NCI-H146 treated with DMSO at 0.1 percent for 48 hours (cell line): ENCODE measurements around the gene TNFAIP3.
"Not testable (repeated sequence)": the region's sequence is repeated elsewhere in the genome, so short reads cannot be mapped to it uniquely, and the experiment has no call there.

Experiments used
- DNase-seq: peaks from one replicate; lab custom pipeline; 2025; ENCODE audit not compliant: unreplicated experiment; lab: John Stamatoyannopoulos, UW

Gene TNFAIP3

GRCh38 chr6:137844327-137844726 lies 22.7 kb upstream of the TNFAIP3 start:
- not testable (repeated sequence) for DNase-seq

DNA sequence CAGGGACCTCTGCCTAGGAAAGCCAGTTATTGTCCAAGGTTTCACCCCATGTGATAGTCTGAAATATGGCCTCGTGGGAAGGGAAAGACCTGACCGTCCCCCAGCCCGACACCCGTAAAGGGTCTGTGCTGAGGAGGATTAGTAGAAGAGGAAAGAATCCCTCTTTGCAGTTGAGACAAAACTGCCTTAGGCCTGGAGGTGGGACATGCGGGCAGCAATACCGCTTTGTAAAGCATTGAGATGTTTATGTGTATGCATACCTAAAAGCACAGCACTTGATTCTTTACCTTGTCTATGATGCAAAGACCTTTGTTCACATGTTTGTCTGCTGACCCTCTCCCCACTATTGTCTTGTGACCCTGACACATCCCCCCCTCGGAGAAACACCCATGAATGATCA lies 22.3 kb upstream of the TNFAIP3 start:
- not testable (repeated sequence) for DNase-seq

- no peak for DNase-seq
Measured at GRCh38 chr6:137845460-137845859, 21.6 kb upstream of the TNFAIP3 start.

DNA sequence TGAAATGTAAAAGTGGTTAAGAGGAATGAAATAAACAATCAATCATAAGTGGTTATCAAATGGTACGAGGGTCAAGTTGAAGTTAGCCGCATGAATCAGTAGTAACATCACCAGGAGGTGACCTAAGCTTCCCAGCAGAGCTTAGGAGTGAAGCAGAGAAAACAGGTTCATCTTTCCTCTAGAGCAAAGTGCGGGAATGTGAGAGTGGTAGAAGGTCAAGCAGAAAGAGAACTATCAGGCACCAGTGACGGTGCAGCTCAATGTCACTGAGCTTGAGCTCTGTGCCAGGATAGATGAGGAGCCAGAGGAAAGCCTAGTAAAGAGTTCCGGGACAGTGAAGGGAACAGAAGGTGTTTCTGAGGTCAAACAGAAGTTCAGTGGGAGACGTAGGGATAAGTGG lies 20.8 kb upstream of the TNFAIP3 start:
- DNase-seq = no peak

DNA sequence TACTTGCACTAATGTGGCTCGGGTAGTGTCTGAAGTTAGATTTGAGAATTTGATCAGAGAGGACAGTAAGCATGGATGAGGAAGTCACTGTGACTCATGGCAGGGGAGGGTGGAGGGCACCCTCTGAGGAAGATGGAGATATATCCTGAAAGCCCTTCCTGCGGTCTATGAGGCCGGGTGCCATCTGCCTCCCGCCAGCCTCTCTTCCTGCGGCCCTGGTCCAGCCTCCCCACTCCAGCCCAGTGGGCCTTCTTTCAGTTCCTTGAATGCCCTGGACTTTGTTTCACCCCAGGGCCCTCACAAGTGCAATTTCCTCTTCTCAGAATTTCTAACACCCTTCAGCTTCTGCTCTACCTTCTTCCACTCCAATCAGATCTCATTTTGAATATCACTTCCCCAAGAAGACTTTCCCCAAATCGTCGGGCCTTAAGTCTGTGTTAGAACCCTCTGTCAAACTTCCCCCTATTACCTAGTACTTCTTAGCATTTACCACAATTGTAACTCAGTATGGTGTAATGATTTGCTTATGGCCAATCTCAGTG lies 20.2 kb upstream of the TNFAIP3 start:
- DNase-seq = no peak

- no peak for DNase-seq
Measured at GRCh38 chr6:137847748-137848147, 19.3 kb upstream of the TNFAIP3 start.

DNA sequence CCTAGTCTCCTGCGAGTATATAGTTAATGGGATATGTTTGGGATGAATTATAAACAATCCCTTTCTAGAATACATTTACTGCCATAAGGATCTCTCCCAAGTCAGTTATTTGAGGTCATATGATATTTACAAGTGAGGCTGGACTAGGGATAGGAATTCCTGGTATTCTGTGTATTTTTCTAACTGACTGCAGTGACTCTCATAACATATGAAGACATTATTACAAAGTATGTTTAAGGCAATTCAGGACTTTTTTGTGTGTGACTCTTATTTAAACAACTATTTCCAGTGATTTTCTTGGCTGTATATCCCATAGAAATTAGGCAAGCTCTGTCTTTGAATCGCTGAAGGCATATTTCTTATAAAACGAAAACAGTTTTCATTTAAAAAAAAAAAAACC lies 18.4 kb upstream of the TNFAIP3 start:
- no peak for DNase-seq

DNA sequence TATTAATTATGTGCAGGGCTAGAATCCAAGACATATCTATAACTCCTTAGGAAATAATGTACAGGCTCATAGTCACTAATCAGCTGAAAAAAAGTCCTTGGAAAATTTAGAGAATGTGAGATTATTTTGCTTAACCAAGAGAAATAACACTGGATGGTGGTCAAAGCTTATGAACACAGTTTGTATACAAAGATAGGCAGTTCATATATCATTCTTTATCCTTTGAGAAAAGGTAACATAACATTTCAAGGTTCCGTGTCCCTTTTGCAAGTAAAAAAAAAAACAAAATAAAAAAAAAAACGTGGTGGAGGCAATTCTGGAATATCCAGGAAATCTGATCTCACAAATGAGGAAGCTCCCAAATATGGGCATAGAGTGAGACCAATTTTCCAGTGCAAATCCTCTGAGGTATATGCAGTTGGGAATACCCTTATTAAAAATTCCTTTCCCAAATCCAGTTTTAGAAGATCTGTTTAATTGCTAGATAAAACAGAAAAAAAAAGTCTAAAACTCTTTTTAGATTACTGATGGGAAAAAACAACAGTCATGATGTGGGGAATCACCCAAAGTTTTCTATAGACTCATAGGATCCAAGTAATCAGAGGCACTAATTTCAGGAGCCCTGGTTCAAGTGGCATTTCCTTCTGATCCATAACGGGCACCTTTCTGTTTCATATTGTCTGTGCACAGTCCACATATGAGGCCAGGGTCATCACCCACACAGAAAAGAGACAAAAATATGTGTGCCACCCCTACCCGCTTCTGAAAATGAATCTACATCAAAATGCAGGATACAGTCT lies 17.7 kb upstream of the TNFAIP3 start:
- DNase-seq = no peak

GRCh38 chr6:137849981-137850714 lies 16.9 kb upstream of the TNFAIP3 start:
- DNase-seq = no peak

- no peak for DNase-seq
Measured at GRCh38 chr6:137850816-137851602, 16.1 kb upstream of the TNFAIP3 start.

DNA sequence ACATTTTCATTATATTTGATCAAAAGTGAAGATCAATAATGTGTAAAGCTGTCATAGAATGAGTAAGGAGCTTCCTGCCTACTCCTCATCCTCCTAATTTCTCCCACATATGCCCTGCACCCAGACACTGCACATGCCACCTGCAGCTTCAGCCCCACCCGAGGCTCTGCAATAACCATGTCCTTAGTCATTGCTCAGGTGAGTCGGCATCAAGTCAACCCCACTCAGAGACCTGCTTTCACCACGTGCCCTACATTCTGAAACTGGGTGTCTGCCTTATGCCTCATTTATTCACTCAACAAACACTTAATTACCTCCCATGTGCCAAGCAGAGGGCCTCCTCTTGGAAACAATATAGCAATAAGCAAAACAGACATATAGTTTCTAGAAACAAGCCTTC lies 15.4 kb upstream of the TNFAIP3 start:
- DNase-seq = no peak

GRCh38 chr6:137852346-137852745 lies 14.7 kb upstream of the TNFAIP3 start:
- no peak for DNase-seq

GRCh38 chr6:137852811-137853210 lies 14.2 kb upstream of the TNFAIP3 start:
- no peak for DNase-seq

DNA sequence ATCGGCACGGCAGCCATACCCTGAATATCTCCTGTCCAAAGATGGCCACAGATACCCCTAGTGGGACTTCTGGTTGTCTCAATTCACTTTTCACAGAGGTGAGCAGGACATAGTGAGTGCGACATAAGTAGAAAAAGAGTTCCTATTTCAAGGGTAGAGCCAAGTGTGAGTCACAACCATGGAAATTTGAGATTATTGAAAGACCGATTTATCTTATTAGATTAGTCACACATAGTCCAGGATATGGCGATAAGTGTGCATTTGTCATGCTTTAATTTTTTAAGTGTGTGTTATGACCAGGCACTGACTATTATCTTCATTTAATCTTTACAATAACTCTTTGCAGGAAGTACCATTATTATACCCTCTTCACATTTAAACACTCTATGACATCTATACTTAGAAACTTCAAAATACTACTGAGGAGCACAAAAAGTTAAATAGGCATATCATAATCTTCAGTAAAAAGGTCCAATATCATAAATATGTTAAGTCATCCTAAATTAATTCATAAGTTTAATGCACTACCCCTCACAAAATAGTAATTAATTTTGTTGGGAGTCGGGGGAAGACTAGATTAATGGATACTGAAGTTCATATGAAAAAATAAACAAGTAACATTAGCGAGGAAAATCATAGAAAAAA lies 13.4 kb upstream of the TNFAIP3 start:
- DNase-seq = no peak

DNA sequence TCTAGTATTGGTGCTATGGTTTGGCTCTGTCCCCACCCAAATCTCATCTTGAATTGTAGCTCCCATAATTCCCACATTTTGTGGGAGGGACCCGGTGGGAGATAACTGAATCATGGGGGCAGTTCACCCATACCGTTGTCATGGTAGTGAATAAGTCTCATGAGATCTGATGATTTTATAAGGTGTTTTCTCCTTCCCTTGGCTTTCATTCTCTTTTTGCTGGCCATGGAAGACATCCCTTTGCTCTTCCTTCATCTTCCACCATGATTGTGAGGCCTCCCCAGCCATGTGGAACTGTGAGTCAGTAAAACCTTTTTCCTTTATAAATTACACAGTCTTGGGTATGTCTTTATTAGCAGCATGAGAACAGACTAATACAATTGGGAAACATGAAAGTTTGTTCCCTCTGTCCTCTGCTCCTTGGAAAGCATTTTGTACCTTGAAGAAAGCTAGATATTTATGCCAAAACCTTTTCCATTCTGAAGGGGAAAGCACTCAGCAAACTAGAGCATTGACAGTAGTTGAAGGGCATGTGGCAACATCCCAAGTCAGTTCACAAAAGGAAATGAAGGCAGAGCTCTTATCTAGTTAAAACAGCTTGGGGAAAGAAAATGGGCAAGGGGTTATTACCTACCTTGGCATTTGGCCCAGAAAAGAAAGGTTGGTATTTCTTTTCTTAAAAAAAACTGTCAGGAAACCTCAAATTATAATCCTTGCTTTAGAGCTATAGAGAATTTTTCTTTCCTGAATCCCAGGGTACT lies 10.7 kb upstream of the TNFAIP3 start:
- DNase-seq = no peak

GRCh38 chr6:137859025-137859424 lies 8.0 kb upstream of the TNFAIP3 start:
- DNase-seq = no peak

GRCh38 chr6:137860394-137861005 lies 6.6 kb upstream of the TNFAIP3 start:
- DNase-seq = no peak

DNA sequence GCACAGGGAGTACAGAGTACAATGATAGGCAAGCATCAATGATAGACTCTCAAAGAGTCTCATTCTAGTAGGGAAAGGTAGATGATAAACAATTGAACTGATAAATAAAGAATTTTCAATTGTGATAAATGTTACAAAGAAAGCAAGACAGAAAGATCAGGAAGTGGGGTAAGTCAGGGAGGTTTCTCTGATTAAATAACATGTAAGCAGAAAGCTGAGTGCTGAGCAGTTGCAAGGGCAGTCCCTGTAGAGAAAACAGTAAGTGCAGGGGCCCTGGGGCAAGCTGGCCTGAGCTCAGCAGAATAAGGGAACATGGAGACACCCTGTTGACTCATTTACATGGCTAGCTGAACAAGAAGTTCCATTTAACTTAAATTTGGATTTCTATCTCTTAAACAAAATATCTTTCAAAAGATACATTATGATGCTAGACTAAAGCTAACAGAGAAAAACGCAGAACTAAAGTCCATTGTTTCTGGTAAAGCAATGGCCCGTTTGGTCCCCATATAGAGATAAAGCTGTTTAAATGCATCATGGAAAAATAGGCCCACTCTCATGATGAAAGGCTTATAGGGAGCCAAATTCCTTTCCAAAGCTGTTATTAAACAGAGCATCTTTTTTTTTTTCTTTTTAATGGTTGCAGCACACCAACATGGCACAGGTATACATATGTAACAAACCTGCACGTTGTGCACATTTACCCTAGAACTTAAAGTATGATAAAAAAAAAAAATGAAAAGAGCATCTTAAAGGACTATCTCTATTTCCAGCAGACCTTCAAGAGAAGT lies 5.3 kb upstream of the TNFAIP3 start:
- no peak for DNase-seq
